ENCODE results near the gene TRIM50.
"Not testable (repeated sequence)": the region's sequence is repeated elsewhere in the genome, so short reads cannot be mapped to it uniquely, and the experiment has no call there.

DNA sequence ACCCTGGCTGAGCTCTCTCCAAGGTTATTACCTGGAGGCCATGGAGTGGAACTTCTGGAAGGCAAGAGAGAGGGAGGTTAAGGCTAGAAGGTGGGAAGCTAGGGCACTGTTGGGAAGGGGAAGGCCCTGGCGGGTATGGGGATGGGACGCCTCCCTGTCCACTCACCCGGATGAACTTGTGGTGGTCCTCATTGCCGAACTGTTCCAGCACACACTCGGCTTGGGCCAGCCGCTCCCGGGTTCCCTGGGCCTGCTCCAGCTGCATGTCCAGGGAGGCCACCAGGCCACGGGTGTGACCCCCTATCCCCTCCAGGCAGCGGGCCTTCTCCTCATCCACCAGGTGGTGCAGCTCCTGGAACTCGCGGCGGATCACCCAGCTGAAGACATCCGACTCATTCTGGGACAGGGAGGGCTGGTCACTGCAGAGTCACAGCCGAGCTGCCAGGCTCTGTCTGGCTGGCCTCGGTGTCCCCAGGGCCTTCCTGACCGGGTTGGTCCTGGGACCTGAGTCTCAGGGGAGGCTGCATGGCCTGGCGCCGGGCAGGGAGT lies 9.2 kb downstream of the TRIM50 start:
- TF ChIP-seq, protein P1, sequence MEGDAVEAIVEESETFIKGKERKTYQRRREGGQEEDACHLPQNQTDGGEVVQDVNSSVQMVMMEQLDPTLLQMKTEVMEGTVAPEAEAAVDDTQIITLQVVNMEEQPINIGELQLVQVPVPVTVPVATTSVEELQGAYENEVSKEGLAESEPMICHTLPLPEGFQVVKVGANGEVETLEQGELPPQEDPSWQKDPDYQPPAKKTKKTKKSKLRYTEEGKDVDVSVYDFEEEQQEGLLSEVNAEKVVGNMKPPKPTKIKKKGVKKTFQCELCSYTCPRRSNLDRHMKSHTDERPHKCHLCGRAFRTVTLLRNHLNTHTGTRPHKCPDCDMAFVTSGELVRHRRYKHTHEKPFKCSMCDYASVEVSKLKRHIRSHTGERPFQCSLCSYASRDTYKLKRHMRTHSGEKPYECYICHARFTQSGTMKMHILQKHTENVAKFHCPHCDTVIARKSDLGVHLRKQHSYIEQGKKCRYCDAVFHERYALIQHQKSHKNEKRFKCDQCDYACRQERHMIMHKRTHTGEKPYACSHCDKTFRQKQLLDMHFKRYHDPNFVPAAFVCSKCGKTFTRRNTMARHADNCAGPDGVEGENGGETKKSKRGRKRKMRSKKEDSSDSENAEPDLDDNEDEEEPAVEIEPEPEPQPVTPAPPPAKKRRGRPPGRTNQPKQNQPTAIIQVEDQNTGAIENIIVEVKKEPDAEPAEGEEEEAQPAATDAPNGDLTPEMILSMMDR (conservative IDR thresholded peaks at IDR 0.05), result not testable (repeated sequence)
- TF ChIP-seq ZFX (IDR thresholded peaks at IDR 0.05), result not testable (repeated sequence)

Data from C4-2B (cell line).